Measurements from ENCODE around the gene FUBP3. TPM values are rescaled to one million over a fixed set of nuclear protein-coding genes. Genes with fewer than 3 reads are reported as not detected.

The FUBP3 gene
- polyA plus RNA-seq, 2 of the 4 experiments (the other 2 are of a cell fraction), result 43.5 to 67.7 TPM

DNA sequence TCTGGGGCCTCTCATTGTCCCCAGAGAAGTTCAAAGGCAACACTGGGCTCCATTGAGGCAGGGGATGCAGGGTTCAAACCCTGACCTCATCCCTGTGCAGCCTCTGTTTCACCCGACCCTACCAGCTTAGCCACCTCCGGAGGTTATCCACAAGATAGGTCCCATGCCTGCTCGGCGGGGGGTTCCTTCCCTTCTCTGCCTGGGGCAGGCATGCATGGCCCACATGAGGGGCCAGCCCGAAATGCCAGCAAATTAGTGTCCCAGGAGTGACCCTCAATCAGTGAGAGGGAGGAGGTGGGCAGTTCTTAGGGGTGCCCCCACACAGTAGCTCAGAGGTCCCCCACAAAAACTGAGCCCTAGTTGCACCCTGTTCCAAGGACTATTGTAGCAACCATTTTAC is 24.8 kb upstream of the FUBP3 start (continued):
- TF ChIP-seq, protein P1, sequence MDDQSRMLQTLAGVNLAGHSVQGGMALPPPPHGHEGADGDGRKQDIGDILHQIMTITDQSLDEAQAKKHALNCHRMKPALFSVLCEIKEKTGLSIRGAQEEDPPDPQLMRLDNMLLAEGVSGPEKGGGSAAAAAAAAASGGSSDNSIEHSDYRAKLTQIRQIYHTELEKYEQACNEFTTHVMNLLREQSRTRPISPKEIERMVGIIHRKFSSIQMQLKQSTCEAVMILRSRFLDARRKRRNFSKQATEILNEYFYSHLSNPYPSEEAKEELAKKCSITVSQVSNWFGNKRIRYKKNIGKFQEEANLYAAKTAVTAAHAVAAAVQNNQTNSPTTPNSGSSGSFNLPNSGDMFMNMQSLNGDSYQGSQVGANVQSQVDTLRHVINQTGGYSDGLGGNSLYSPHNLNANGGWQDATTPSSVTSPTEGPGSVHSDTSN (IDR thresholded peaks at IDR 0.05), result no peak
- TF ChIP-seq GATA3 (IDR thresholded peaks at IDR 0.05; ENCODE audit: borderline replicate concordance), result no peak
- TF ChIP-seq, protein P2, sequence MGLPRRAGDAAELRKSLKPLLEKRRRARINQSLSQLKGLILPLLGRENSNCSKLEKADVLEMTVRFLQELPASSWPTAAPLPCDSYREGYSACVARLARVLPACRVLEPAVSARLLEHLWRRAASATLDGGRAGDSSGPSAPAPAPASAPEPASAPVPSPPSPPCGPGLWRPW (IDR thresholded peaks at IDR 0.05), result no peak
- no peak for TF ChIP-seq KDM5A (IDR thresholded peaks at IDR 0.05)
- TF ChIP-seq EHMT2 (IDR thresholded peaks at IDR 0.05; ENCODE audit: low read depth), result no peak
- TF ChIP-seq TFCP2L1 (CRISPR knock-in tag; IDR thresholded peaks at IDR 0.05), result no peak

DNA sequence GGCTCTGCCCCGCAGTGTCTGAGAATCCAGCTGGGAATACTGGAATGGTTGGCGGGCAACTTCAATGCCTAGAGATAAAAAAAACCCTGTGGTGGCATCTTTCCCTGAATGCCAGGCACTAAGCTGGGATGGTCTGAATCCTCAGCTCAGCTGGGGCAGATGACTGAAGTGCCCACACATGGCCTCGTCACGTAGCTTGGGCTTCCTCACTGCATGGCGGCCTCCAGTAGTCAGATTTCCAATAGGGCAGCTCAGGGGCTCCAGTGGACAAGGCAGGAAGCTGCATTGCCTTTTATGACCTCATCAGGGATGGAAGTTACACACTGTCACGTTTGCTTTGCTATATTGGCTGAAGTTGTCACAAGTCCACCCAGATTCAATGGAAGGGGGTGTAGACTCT is 24.3 kb upstream of the FUBP3 start:
- no peak overlapping the region for H3K4me2 ChIP-seq
- CTCF ChIA-PET, result interaction anchor here (0.7 to 1.7 kb wide), 4 partner anchors 9 to 67 kb away, joined by 3 to 5 read pairs (median 4); no protein-coding TSS in a partner anchor

DNA sequence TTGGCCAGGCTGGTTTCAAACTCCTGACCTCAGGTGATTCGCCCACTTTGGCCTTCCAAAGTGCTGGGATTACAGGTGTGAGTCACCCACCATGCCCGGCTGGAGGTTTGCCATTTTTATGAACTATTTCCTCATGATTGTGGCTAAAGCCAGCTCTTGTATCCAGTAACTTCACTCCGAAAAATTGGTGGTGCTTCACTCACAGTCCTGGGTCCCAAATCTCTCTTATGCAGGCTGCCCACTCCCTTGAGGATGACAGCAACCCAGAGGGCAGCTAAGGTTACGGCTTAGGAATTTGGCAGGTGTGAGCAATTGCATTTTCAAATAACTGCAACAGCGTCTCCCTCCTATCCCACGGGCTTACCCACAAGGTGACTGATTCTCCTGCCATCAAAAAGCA is 23.4 kb upstream of the FUBP3 start:
- ATAC-seq, result peak; percentile 39 to 46; a peak in 3 of 6 replicates
- peaks cover 6% of the 10 kb centered on the region; the same call in 2 of the 3 replicates for H3K4me1 ChIP-seq
- ChIA-PET CTCF (interaction anchor here (1.1 to 1.7 kb wide), 4 partner anchors 8 to 68 kb away, joined by 3 to 5 read pairs (median 4); no protein-coding TSS in a partner anchor), POLR2A (no interaction called here)
- FAIRE-seq, result no peak
- no peak overlapping the region for H3K4me3 ChIP-seq
- no peak overlapping the region for H3K27ac ChIP-seq
- 32% methylated on average over 6 of the region's 6 CpGs for WGBS (ENCODE audit: missing lambda C conversion rate)
- peaks cover 4% of the 10 kb centered on the region; the same call in 1 of the 3 replicates for H3K9me3 ChIP-seq
- TF ChIP-seq, protein P3, sequence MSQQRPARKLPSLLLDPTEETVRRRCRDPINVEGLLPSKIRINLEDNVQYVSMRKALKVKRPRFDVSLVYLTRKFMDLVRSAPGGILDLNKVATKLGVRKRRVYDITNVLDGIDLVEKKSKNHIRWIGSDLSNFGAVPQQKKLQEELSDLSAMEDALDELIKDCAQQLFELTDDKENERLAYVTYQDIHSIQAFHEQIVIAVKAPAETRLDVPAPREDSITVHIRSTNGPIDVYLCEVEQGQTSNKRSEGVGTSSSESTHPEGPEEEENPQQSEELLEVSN (IDR thresholded peaks at IDR 0.05; ENCODE audit: borderline replicate concordance, low read depth), result no peak
- TF ChIP-seq FOSL2 (IDR thresholded peaks at IDR 0.05) (no peak), FOSL2 (CRISPR knock-in tag; IDR thresholded peaks at IDR 0.05) (peak; percentile 34; the same call in 1 of the 2 replicates), HDAC2 (IDR thresholded peaks at IDR 0.05) (no peak), FOSB (CRISPR knock-in tag; IDR thresholded peaks at IDR 0.05) (no peak)
- DNase-seq (ENCODE audit: low read depth in 1 of 2, low spot score in 1 of 2), result no peak
- no peak overlapping the region for H3K4me2 ChIP-seq

More for the DNA sequence above, 24.3 kb upstream of the FUBP3 start:
- Histone ChIP-seq H3K27ac (no peak overlapping the region), H3K9me3 (peaks cover 4% of the 10 kb centered on the region; the same call in 1 of the 3 replicates), H3K4me3 (no peak overlapping the region), H3K4me1 (peaks cover 6% of the 10 kb centered on the region; the same call in 2 of the 3 replicates)
- no peak for DNase-seq (ENCODE audit: low read depth in 1 of 2, low spot score in 1 of 2)
- TF ChIP-seq, protein P4, sequence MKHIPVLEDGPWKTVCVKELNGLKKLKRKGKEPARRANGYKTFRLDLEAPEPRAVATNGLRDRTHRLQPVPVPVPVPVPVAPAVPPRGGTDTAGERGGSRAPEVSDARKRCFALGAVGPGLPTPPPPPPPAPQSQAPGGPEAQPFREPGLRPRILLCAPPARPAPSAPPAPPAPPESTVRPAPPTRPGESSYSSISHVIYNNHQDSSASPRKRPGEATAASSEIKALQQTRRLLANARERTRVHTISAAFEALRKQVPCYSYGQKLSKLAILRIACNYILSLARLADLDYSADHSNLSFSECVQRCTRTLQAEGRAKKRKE (CRISPR knock-in tag; IDR thresholded peaks at IDR 0.05; ENCODE audit: low read depth), result no peak
- no peak for TF ChIP-seq BHLHE40 (IDR thresholded peaks at IDR 0.05; ENCODE audit: low read depth, low read length)
- TF ChIP-seq, protein P5, sequence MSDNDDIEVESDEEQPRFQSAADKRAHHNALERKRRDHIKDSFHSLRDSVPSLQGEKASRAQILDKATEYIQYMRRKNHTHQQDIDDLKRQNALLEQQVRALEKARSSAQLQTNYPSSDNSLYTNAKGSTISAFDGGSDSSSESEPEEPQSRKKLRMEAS (IDR thresholded peaks at IDR 0.05), result no peak
- TF ChIP-seq FOXS1 (CRISPR knock-in tag; IDR thresholded peaks at IDR 0.05), result no peak
- TF ChIP-seq, protein P3 (IDR thresholded peaks at IDR 0.05; ENCODE audit: borderline replicate concordance, low read depth), result no peak
- no peak for TF ChIP-seq EHMT2 (IDR thresholded peaks at IDR 0.05; ENCODE audit: low read depth)
- no peak for TF ChIP-seq CBX8 (IDR thresholded peaks at IDR 0.05)
- no peak for TF ChIP-seq RAD21 (conservative IDR thresholded peaks at IDR 0.05 in 1 of 2, IDR thresholded peaks at IDR 0.05 in 1 of 2)
- TF ChIP-seq, protein P6, sequence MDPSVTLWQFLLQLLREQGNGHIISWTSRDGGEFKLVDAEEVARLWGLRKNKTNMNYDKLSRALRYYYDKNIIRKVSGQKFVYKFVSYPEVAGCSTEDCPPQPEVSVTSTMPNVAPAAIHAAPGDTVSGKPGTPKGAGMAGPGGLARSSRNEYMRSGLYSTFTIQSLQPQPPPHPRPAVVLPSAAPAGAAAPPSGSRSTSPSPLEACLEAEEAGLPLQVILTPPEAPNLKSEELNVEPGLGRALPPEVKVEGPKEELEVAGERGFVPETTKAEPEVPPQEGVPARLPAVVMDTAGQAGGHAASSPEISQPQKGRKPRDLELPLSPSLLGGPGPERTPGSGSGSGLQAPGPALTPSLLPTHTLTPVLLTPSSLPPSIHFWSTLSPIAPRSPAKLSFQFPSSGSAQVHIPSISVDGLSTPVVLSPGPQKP (IDR thresholded peaks at IDR 0.05; ENCODE audit: low read depth, low read length), result no peak
- no peak for TF ChIP-seq SREBF2 (IDR thresholded peaks at IDR 0.05)
- no peak for TF ChIP-seq HDAC2 (IDR thresholded peaks at IDR 0.05)
- TF ChIP-seq POLR2AphosphoS2 (conservative IDR thresholded peaks at IDR 0.05; ENCODE audit: low read length), result no peak
- no peak for TF ChIP-seq RFX5 (IDR thresholded peaks at IDR 0.05)
- no peak for TF ChIP-seq JUN (IDR thresholded peaks at IDR 0.05)
- no peak for TF ChIP-seq ZSCAN20 (CRISPR knock-in tag; IDR thresholded peaks at IDR 0.05)
- TF ChIP-seq ESRRA (IDR thresholded peaks at IDR 0.05; ENCODE audit: borderline replicate concordance, low read length), result no peak
- ATAC-seq, result no peak
- POLR2A ChIA-PET, result no interaction called here
- FAIRE-seq, result no peak
- 74% methylated on average over 6 of the region's 6 CpGs for WGBS (ENCODE audit: missing lambda C conversion rate)

Measured in A549 (cell line).